ENCODE measurements around the gene RTL10. TPM values are rescaled to one million over a fixed set of nuclear protein-coding genes. Genes with fewer than 3 reads are reported as not detected.

The RTL10 gene
- total and polyA plus RNA-seq, 10 of the 15 experiments (the other 5 are each of a cell fraction or from before 2014, with no cell fraction given) = 5.3 to 18.1 (median 10.3) TPM

DNA sequence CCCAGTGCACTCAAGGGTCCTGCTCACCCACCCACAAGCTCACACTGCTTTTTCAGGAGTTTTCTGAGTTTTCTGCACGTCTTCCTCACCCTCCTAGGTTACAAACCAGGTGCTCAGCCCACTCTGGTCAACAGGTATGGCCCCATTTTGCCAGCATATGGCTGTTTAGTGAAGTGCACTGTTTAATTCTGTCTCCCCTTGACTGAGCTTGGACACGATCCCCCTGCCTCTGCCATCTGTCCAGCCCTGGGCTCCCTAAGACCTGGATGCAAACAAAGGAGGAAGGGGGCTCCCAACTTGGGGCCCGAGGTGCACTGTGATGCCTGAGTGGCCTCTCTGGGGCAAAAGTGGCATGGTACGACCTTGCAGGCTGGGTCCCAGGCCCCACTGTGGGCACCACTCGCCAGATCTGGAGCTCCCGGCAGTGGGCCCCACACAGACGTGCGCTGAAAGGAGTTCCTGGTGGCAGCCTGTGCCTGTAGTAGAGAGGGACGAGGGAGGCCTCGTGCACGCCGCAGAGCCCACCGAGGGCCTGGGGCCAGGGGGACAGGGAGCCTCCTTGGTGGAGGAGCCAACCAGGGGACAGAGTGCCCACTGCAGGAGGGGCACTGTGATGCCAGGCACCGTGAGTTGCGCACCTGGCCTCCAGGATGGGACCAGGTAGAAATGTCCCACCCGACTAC is 49.6 kb upstream of the RTL10 start:
- POLR2A ChIA-PET = no interaction called here
- Histone ChIP-seq H3K4me3 (no peak overlapping the region), H2AFZ (ENCODE audit: control insufficient read depth, low read depth, low read length) (no peak overlapping the region), H3K4me1 (ENCODE audit: control insufficient read depth, insufficient read depth, low read length) (no peaks in the 10 kb centered on the region), H3K27ac (ENCODE audit: control insufficient read depth, insufficient read depth) (no peak overlapping the region), H3K4me2 (ENCODE audit: control insufficient read depth, insufficient read depth) (no peak overlapping the region), H3K36me3 (ENCODE audit: control insufficient read depth in 2 of 2, insufficient read depth in 2 of 2, low read length in 1 of 2) (no peaks in the 10 kb centered on the region; a peak in 1 of 4 replicates), H3K27me3 (replicated peaks in 1 of 2; ENCODE audit: control insufficient read depth in 2 of 2, insufficient read depth in 2 of 2, low read length in 1 of 2) (no peaks in the 10 kb centered on the region), H3K9me3 (replicated peaks; ENCODE audit: control insufficient read depth, insufficient read depth, low read length) (no peaks in the 10 kb centered on the region), H4K20me1 (ENCODE audit: control insufficient read depth, insufficient read depth) (no peaks in the 10 kb centered on the region), H3K79me2 (ENCODE audit: control insufficient read depth, insufficient read depth, low read length) (no peaks in the 10 kb centered on the region), H3K9ac (ENCODE audit: control insufficient read depth, insufficient read depth, low read length) (no peak overlapping the region)
- RAD21 ChIA-PET (ENCODE audit: unreplicated experiment) = no interaction called here
- BruUV-seq (replicated peaks) = no TSS peak
- CTCF ChIA-PET = interaction anchor here (0.7 kb wide), 1 partner anchor 174 kb away, joined by 3 read pairs; no protein-coding TSS in a partner anchor
- in situ Hi-C loops (cut with MboI) = no loop called here
- SMC1A ChIA-PET (ENCODE audit: uncharacterized antibody, unreplicated experiment) = no interaction called here
- FAIRE-seq (no peak), ATAC-seq (no peak), DNase-seq (ENCODE audit: low read depth, low spot score) (no peak)
- intact Hi-C loops (cut with micrococcal nuclease; ENCODE audit: unreplicated experiment) = no loop called here
- 69% methylated on average over 16 of the region's 16 CpGs for WGBS (ENCODE audit: insufficient coverage, insufficient replicate concordance, low lambda C conversion rate, missing lambda C conversion rate)
- TF ChIP-seq PML (IDR thresholded peaks at IDR 0.05; ENCODE audit: low read length) (no peak), LARP7 (IDR thresholded peaks at IDR 0.05) (no peak), ETV6 (conservative IDR thresholded peaks at IDR 0.05 in 1 of 2, IDR thresholded peaks at IDR 0.05 in 1 of 2; ENCODE audit: borderline replicate concordance in 1 of 2, low read depth in 1 of 2) (no peak), NRF1 (conservative IDR thresholded peaks at IDR 0.05; ENCODE audit: low read depth, low read length) (no peak), EGR1 (IDR thresholded peaks at IDR 0.05; ENCODE audit: borderline replicate concordance in 1 of 2, low read depth in 2 of 2, low read length in 2 of 2) (no peak), ATF7 (IDR thresholded peaks at IDR 0.05; ENCODE audit: low read depth) (no peak), TBL1XR1 (IDR thresholded peaks at IDR 0.05; ENCODE audit: low read depth, low read length) (no peak), TCF7 (IDR thresholded peaks at IDR 0.05; ENCODE audit: borderline replicate concordance) (no peak), TCF3 (IDR thresholded peaks at IDR 0.05; ENCODE audit: borderline replicate concordance, insufficient read depth, low read depth, low read length) (no peak), BRCA1 (IDR thresholded peaks at IDR 0.05; ENCODE audit: low read depth, low read length) (no peak), NFIC (IDR thresholded peaks at IDR 0.05; ENCODE audit: low read depth, low read length) (no peak), BHLHE40 (IDR thresholded peaks at IDR 0.05; ENCODE audit: borderline replicate concordance in 1 of 2, low read depth in 2 of 2, low read length in 1 of 2) (no peak), DPF2 (IDR thresholded peaks at IDR 0.05) (no peak)
- TF ChIP-seq, protein P1, sequence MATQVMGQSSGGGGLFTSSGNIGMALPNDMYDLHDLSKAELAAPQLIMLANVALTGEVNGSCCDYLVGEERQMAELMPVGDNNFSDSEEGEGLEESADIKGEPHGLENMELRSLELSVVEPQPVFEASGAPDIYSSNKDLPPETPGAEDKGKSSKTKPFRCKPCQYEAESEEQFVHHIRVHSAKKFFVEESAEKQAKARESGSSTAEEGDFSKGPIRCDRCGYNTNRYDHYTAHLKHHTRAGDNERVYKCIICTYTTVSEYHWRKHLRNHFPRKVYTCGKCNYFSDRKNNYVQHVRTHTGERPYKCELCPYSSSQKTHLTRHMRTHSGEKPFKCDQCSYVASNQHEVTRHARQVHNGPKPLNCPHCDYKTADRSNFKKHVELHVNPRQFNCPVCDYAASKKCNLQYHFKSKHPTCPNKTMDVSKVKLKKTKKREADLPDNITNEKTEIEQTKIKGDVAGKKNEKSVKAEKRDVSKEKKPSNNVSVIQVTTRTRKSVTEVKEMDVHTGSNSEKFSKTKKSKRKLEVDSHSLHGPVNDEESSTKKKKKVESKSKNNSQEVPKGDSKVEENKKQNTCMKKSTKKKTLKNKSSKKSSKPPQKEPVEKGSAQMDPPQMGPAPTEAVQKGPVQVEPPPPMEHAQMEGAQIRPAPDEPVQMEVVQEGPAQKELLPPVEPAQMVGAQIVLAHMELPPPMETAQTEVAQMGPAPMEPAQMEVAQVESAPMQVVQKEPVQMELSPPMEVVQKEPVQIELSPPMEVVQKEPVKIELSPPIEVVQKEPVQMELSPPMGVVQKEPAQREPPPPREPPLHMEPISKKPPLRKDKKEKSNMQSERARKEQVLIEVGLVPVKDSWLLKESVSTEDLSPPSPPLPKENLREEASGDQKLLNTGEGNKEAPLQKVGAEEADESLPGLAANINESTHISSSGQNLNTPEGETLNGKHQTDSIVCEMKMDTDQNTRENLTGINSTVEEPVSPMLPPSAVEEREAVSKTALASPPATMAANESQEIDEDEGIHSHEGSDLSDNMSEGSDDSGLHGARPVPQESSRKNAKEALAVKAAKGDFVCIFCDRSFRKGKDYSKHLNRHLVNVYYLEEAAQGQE (IDR thresholded peaks at IDR 0.05; ENCODE audit: low read depth, low read length) = no peak
- TF ChIP-seq, protein P2, sequence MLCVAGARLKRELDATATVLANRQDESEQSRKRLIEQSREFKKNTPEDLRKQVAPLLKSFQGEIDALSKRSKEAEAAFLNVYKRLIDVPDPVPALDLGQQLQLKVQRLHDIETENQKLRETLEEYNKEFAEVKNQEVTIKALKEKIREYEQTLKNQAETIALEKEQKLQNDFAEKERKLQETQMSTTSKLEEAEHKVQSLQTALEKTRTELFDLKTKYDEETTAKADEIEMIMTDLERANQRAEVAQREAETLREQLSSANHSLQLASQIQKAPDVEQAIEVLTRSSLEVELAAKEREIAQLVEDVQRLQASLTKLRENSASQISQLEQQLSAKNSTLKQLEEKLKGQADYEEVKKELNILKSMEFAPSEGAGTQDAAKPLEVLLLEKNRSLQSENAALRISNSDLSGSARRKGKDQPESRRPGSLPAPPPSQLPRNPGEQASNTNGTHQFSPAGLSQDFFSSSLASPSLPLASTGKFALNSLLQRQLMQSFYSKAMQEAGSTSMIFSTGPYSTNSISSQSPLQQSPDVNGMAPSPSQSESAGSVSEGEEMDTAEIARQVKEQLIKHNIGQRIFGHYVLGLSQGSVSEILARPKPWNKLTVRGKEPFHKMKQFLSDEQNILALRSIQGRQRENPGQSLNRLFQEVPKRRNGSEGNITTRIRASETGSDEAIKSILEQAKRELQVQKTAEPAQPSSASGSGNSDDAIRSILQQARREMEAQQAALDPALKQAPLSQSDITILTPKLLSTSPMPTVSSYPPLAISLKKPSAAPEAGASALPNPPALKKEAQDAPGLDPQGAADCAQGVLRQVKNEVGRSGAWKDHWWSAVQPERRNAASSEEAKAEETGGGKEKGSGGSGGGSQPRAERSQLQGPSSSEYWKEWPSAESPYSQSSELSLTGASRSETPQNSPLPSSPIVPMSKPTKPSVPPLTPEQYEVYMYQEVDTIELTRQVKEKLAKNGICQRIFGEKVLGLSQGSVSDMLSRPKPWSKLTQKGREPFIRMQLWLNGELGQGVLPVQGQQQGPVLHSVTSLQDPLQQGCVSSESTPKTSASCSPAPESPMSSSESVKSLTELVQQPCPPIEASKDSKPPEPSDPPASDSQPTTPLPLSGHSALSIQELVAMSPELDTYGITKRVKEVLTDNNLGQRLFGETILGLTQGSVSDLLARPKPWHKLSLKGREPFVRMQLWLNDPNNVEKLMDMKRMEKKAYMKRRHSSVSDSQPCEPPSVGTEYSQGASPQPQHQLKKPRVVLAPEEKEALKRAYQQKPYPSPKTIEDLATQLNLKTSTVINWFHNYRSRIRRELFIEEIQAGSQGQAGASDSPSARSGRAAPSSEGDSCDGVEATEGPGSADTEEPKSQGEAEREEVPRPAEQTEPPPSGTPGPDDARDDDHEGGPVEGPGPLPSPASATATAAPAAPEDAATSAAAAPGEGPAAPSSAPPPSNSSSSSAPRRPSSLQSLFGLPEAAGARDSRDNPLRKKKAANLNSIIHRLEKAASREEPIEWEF (IDR thresholded peaks at IDR 0.05; ENCODE audit: insufficient replicate concordance, low read depth, low read length) = no peak
